Hepatocyte (in vitro differentiated cells): ENCODE results near the gene RFX8. TPM values are rescaled to one million over a fixed set of nuclear protein-coding genes. Genes with fewer than 3 reads are reported as not detected.
"Not testable (repeated sequence)": the region's sequence is repeated elsewhere in the genome, so short reads cannot be mapped to it uniquely, and the experiment has no call there.

Source experiments
- DNase-seq: peaks from one replicate; pipeline ENCODE4 v3.0.0-alpha.2; 2016; ENCODE audit warnings: low spot score
- H2AFZ ChIP-seq: fragments of 200-600 bp; sonication (generic); 2 replicates; pipeline ENCODE4 v1.6.0; 2016; ENCODE audit warnings: antibody characterized with exemption, mild to moderate bottlenecking
- H3K27ac ChIP-seq: fragments of 200-600 bp; sonication (generic); 2 replicates; pipeline ENCODE4 v1.5.1; 2016; ENCODE audit warnings: mild to moderate bottlenecking
- H3K27me3 ChIP-seq: fragments of 200-600 bp; sonication (generic); 2 replicates; pipeline ENCODE4 v1.6.1; 2016
- H3K36me3 ChIP-seq: fragments of 200-600 bp; sonication (generic); replicated peaks from 2 replicates; pipeline ENCODE4 v1.5.1; 2016; ENCODE audit warnings: low read depth; ENCODE audit not compliant: insufficient read depth
- H3K4me1 ChIP-seq: fragments of 200-600 bp; sonication (generic); 2 replicates; pipeline ENCODE4 v1.5.1; 2016; ENCODE audit warnings: mild to moderate bottlenecking, moderate library complexity; ENCODE audit not compliant: insufficient read depth
- H3K4me2 ChIP-seq: fragments of 200-600 bp; sonication (generic); 2 replicates; pipeline ENCODE4 v1.6.0; 2016
- H3K4me3 ChIP-seq: fragments of 200-600 bp; sonication (generic); 2 replicates; pipeline ENCODE4 v1.5.1; 2016; ENCODE audit warnings: mild to moderate bottlenecking
- H3K79me2 ChIP-seq: fragments of 200-600 bp; sonication (generic); 2 replicates; pipeline ENCODE4 v1.6.0; 2017; ENCODE audit warnings: mild to moderate bottlenecking
- H3K9me2 ChIP-seq: fragments of 200-600 bp; sonication (generic); replicated peaks from 2 replicates; pipeline ENCODE4 v1.6.0; 2017; ENCODE audit warnings: mild to moderate bottlenecking; ENCODE audit not compliant: insufficient read depth
- H3K9me3 ChIP-seq: fragments of 200-600 bp; sonication (generic); 2 replicates; pipeline ENCODE4 v1.5.1; 2016; ENCODE audit warnings: low read depth, mild to moderate bottlenecking
- H4K20me1 ChIP-seq: fragments of 200-600 bp; sonication (generic); 2 replicates; pipeline ENCODE4 v1.6.0; 2016; ENCODE audit warnings: mild to moderate bottlenecking; ENCODE audit not compliant: insufficient read depth, poor library complexity, severe bottlenecking
- CTCF ChIP-seq: fragments of 200-600 bp; sonication (generic); IDR thresholded peaks from 2 replicates; pipeline ENCODE4 v1.5.1; 2016; ENCODE audit warnings: antibody characterized with exemption, mild to moderate bottlenecking; ENCODE audit not compliant: poor library complexity
- EZH2 ChIP-seq: fragments of 200-600 bp; sonication (generic); IDR thresholded peaks from 2 replicates; pipeline ENCODE4 v1.6.1; 2016; ENCODE audit warnings: antibody characterized with exemption, mild to moderate bottlenecking, borderline replicate concordance
- EZH2phosphoT487 ChIP-seq: fragments of 200-600 bp; sonication (generic); IDR thresholded peaks from one replicate; pipeline ENCODE4 v1.6.1; 2018; ENCODE audit warnings: antibody characterized with exemption, mild to moderate bottlenecking, low read depth, moderate library complexity; ENCODE audit not compliant: unreplicated experiment, severe bottlenecking
- WGBS: methylation state at CpG from one replicate; pipeline ENCODE4 v1.1.6; 2016; ENCODE audit warnings: low lambda C conversion rate; ENCODE audit errors: missing lambda C conversion rate; 5-methylcytosine and 5-hydroxymethylcytosine counted together
- polyA plus RNA-seq: library from polyadenylated mRNA; unstranded; fragments of >200 nt; fragmentation: Nextera tagmentation; extraction: Ambion mirVana; gene quantifications from 2 replicates; pipeline ENCODE4 v1.2.1, GENCODE V29; 2016
- total RNA-seq: library from RNA; depleted of rRNA; stranded (reverse); fragments of >200 nt; gene quantifications from 2 replicates; pipeline ENCODE4 v1.2.3, GENCODE V29; 2014

The RFX8 gene
- total and polyA plus RNA-seq, 2 experiments from 2014 or later, result 0.52 TPM; not detected in 1

- TF ChIP-seq CTCF, result no peak
- TF ChIP-seq EZH2, result no peak
- TF ChIP-seq EZH2phosphoT487, result no peak
- 80% methylated on average over 8 of the region's 8 CpGs for WGBS
- Histone ChIP-seq H4K20me1 (no peaks in the 10 kb centered on the region), H3K4me3 (no peak overlapping the region), H3K4me2 (no peak overlapping the region), H2AFZ (no peak overlapping the region), H3K4me1 (no peaks in the 10 kb centered on the region), H3K9me2 (no peaks in the 10 kb centered on the region), H3K27me3 (no peaks in the 10 kb centered on the region), H3K36me3 (no peaks in the 10 kb centered on the region), H3K27ac (no peak overlapping the region), H3K79me2 (no peaks in the 10 kb centered on the region), H3K9me3 (no peaks in the 10 kb centered on the region)
- DNase-seq, result no peak
Observed at GRCh38 chr2:101509499-101510284, 34.8 kb upstream of the RFX8 start.

- Histone ChIP-seq H3K27ac (no peak overlapping the region), H3K27me3 (no peaks in the 10 kb centered on the region), H2AFZ (no peak overlapping the region), H3K79me2 (no peaks in the 10 kb centered on the region), H3K4me2 (no peak overlapping the region), H3K9me3 (no peaks in the 10 kb centered on the region), H3K4me3 (no peak overlapping the region), H4K20me1 (no peaks in the 10 kb centered on the region), H3K4me1 (no peaks in the 10 kb centered on the region), H3K9me2 (no peaks in the 10 kb centered on the region), H3K36me3 (no peaks in the 10 kb centered on the region)
- TF ChIP-seq EZH2 (no peak), EZH2phosphoT487 (no peak), CTCF (no peak)
- DNase-seq, result no peak
- WGBS, result 73% methylated on average over 5 of the region's 5 CpGs
Observed at GRCh38 chr2:101508636-101509035, 33.7 kb upstream of the RFX8 start.

GRCh38 chr2:101505276-101505675 lies 30.4 kb upstream of the RFX8 start:
- DNase-seq, H3K9me2 ChIP-seq, H3K4me3 ChIP-seq, H3K4me1 ChIP-seq, H3K27me3 ChIP-seq, H3K9me3 ChIP-seq, H3K27ac ChIP-seq, H3K79me2 ChIP-seq, H3K36me3 ChIP-seq, H4K20me1 ChIP-seq, H2AFZ ChIP-seq, H3K4me2 ChIP-seq: not testable (repeated sequence)
- 94% methylated on average over 4 of the region's 4 CpGs for WGBS

GRCh38 chr2:101504744-101505143 lies 29.8 kb upstream of the RFX8 start:
- DNase-seq, H3K4me3 ChIP-seq, H3K4me2 ChIP-seq, H3K4me1 ChIP-seq, H2AFZ ChIP-seq, H3K9me2 ChIP-seq, H3K27me3 ChIP-seq, H3K36me3 ChIP-seq, H3K79me2 ChIP-seq, H4K20me1 ChIP-seq, H3K27ac ChIP-seq, H3K9me3 ChIP-seq: not testable (repeated sequence)
- whole genome bisulfite sequencing, result 85% methylated on average over 8 of the region's 8 CpGs
